ENCODE data around the gene ZNF285. TPM values are rescaled to one million over a fixed set of nuclear protein-coding genes. Genes with fewer than 3 reads are reported as not detected.
"Not testable (repeated sequence)": the region's sequence is repeated elsewhere in the genome, so short reads cannot be mapped to it uniquely, and the experiment has no call there.

Gene ZNF285
- total RNA-seq, 1 experiment from 2014 or later = 3.7 TPM

- Histone ChIP-seq H3K4me1 (replicated peaks) (no peaks in the 10 kb centered on the region), H3K27me3 (replicated peaks) (no peaks in the 10 kb centered on the region), H3K9me3 (replicated peaks) (0 out of 2 replicates have a peak, but pooled peaks cover 5% of the 10 kb centered on the region), H3K36me3 (peaks cover 17% of the 10 kb centered on the region), H3K27ac (no peak overlapping the region), H3K4me3 (no peak overlapping the region)
- no peak for DNase-seq (ENCODE audit: low read depth in 1 of 2, low spot score in 2 of 2)
Measured at GRCh38 chr19:44344255-44344654, 57.2 kb downstream of the ZNF285 start.

DNA sequence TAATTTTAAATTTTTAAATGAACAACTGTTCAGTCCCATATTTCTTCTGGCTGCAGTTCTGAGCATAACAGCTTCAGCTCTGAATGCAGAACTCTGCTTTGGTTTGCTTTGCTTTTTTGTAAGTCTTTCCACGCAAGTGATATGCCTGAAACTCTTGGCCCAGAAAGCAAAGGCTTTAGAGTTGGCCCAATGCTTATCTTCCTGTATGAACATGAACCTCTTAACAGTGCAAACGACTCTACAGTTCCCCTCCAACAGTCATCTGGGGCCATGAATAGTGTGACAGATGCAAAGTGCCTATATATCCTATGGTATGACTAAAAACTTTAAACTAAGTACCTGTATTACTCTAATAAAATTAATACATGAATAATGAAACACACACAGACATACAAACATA lies 59.6 kb downstream of the ZNF285 start:
- H3K27me3 ChIP-seq (replicated peaks) = no peaks in the 10 kb centered on the region

DNA sequence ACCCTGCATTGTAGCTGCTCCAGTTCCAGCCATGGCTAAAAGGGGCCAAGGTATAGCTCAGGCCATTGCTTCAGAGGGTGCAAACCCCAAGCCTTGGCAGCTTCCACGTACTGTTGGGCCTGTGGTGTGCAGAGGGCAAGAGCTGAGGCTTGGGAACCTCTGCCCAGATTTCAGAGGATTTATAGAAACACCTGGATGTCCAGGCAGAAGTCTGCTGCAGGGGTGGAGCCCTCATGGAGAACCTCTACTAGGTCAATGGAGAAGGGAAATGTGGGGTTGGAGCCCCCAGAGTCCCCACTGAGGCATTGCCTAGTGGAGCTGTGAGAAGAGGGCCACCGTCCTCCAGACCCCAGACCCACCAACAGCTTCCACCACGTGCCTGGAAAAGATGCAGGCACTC lies 66.8 kb downstream of the ZNF285 start:
- H3K4me1 ChIP-seq (replicated peaks); H3K4me3 ChIP-seq; H3K27ac ChIP-seq; H3K27me3 ChIP-seq (replicated peaks); DNase-seq (ENCODE audit: low read depth in 1 of 2, low spot score in 2 of 2): not testable (repeated sequence)
- Histone ChIP-seq H3K36me3 (peaks cover 88% of the 10 kb centered on the region), H3K9me3 (replicated peaks) (peaks cover 32% of the 10 kb centered on the region)

More for the DNA sequence above, 59.6 kb downstream of the ZNF285 start:
- peaks cover 31% of the 10 kb centered on the region for H3K36me3 ChIP-seq
- no peak overlapping the region for H3K27ac ChIP-seq
- DNase-seq (ENCODE audit: low read depth in 1 of 2, low spot score in 2 of 2) = no peak
- no peaks in the 10 kb centered on the region for H3K4me1 ChIP-seq (replicated peaks)
- no peak overlapping the region for H3K4me3 ChIP-seq
- H3K9me3 ChIP-seq (replicated peaks) = 0 out of 2 replicates have a peak, but pooled peaks cover 5% of the 10 kb centered on the region

Other genes starting within 250 kb of the ZNF285 start
- 15.4 and 20.5 TPM in 2 replicates for gene ZNF226, start 236.5 kb downstream of the ZNF285 start, total RNA-seq (2014; rRNA removed; shearing (Covaris generic))
- 5.6 and 15.1 TPM in 2 replicates for gene ZNF227, start 189.1 kb downstream of the ZNF285 start, total RNA-seq (2014; rRNA removed; shearing (Covaris generic))
- 0.50 TPM in 1 of 2 replicates, not detected in the other for gene ZNF233, start 141.7 kb downstream of the ZNF285 start, total RNA-seq (2014; rRNA removed; shearing (Covaris generic))
- 3.8 and 4.3 TPM in 2 replicates for gene ZNF235, start 96.6 kb downstream of the ZNF285 start, total RNA-seq (2014; rRNA removed; shearing (Covaris generic))
- gene ZNF112, start 44.9 kb downstream of the ZNF285 start, total RNA-seq (2014; rRNA removed; shearing (Covaris generic)) = 4.7 and 7.1 TPM in 2 replicates
- 2.4 and 13.4 TPM in 2 replicates for gene ZNF229, start 46.9 kb upstream of the ZNF285 start, total RNA-seq (2014; rRNA removed; shearing (Covaris generic))
- 16.4 and 17.7 TPM in 2 replicates for gene ZNF180, start 98.9 kb upstream of the ZNF285 start, total RNA-seq (2014; rRNA removed; shearing (Covaris generic))
- 0.08 TPM in 1 of 2 replicates, not detected in the other for gene CEACAM20, start 128.1 kb upstream of the ZNF285 start, total RNA-seq (2014; rRNA removed; shearing (Covaris generic))
- 0.37 TPM in 1 of 2 replicates, not detected in the other for gene IGSF23, start 212.0 kb upstream of the ZNF285 start, total RNA-seq (2014; rRNA removed; shearing (Covaris generic))
- 101 and 182 TPM in 2 replicates for gene PVR, start 242.3 kb upstream of the ZNF285 start, total RNA-seq (2014; rRNA removed; shearing (Covaris generic))

Data from SJSA1 (cell line).